WTC11 (cell line): ENCODE measurements around the gene IFNL4. TPM values are rescaled to one million over a fixed set of nuclear protein-coding genes. Genes with fewer than 3 reads are reported as not detected.
A peak's percentile ranks its signal among the peaks of the same experiment; 100 is the strongest.

Source experiments
- CREM ChIP-seq: sonication (generic); formaldehyde crosslinking; IDR thresholded peaks from 2 replicates; pipeline ENCODE4 v1.8.1; 2022; ENCODE audit warnings: mild to moderate bottlenecking, missing genetic modification reagents, moderate library complexity
- E2F4 ChIP-seq: sonication (generic); formaldehyde crosslinking; IDR thresholded peaks from 2 replicates; pipeline ENCODE4 v1.8.1; 2022; ENCODE audit warnings: low read depth, mild to moderate bottlenecking, moderate library complexity, missing genetic modification reagents, borderline replicate concordance
- ERG ChIP-seq: fragments of 250-450 bp; sonication (Bioruptor Pico); IDR thresholded peaks from 2 replicates; pipeline ENCODE4 v1.8.0; 2021; ENCODE audit warnings: mild to moderate bottlenecking
- ETV6 ChIP-seq: sonication (generic); formaldehyde crosslinking; IDR thresholded peaks from 2 replicates; pipeline ENCODE4 v1.8.1; 2022; ENCODE audit warnings: mild to moderate bottlenecking, missing genetic modification reagents
- FOXJ3 ChIP-seq: sonication (generic); formaldehyde crosslinking; IDR thresholded peaks from 2 replicates; pipeline ENCODE4 v1.9.0; 2021; ENCODE audit warnings: missing genetic modification reagents, mild to moderate bottlenecking, borderline replicate concordance
- FOXK1 ChIP-seq: sonication (generic); formaldehyde crosslinking; IDR thresholded peaks from 2 replicates; pipeline ENCODE4 v1.8.0; 2022; ENCODE audit warnings: mild to moderate bottlenecking, moderate library complexity, missing genetic modification reagents
- GRHL2 ChIP-seq: fragments of 250-450 bp; sonication (Bioruptor Pico); IDR thresholded peaks from 2 replicates; pipeline ENCODE4 v1.8.0; 2022; ENCODE audit warnings: mild to moderate bottlenecking, moderate library complexity; ENCODE audit not compliant: insufficient replicate concordance, severe bottlenecking
- NFYB ChIP-seq: sonication (generic); formaldehyde crosslinking; conservative IDR thresholded peaks from 2 replicates; pipeline ENCODE4 v1.8.0; 2022; ENCODE audit warnings: low read depth, missing genetic modification reagents
- PREB ChIP-seq: sonication (generic); formaldehyde crosslinking; IDR thresholded peaks from 2 replicates; pipeline ENCODE4 v1.8.1; 2022; ENCODE audit warnings: mild to moderate bottlenecking, missing genetic modification reagents, moderate library complexity, borderline replicate concordance
- RELA ChIP-seq: sonication (generic); formaldehyde crosslinking; IDR thresholded peaks from 2 replicates; pipeline ENCODE4 v1.8.1; 2022; ENCODE audit warnings: missing genetic modification reagents, mild to moderate bottlenecking, borderline replicate concordance
- TEAD4 ChIP-seq: sonication (generic); formaldehyde crosslinking; IDR thresholded peaks from 2 replicates; pipeline ENCODE4 v1.8.0; 2022; ENCODE audit warnings: mild to moderate bottlenecking, missing genetic modification reagents
- ZBTB21 ChIP-seq: sonication (generic); formaldehyde crosslinking; IDR thresholded peaks from 2 replicates; pipeline ENCODE4 v1.8.1; 2023; ENCODE audit warnings: mild to moderate bottlenecking, missing genetic modification reagents, borderline replicate concordance
- ZNF317 ChIP-seq: sonication (generic); formaldehyde crosslinking; IDR thresholded peaks from 2 replicates; pipeline ENCODE4 v1.8.1; 2023; ENCODE audit warnings: low read depth, mild to moderate bottlenecking, moderate library complexity, missing genetic modification reagents, borderline replicate concordance
- ZNF512 ChIP-seq: sonication (generic); formaldehyde crosslinking; IDR thresholded peaks from 2 replicates; pipeline ENCODE4 v1.8.1; 2022; ENCODE audit warnings: missing genetic modification reagents, borderline replicate concordance
- ZNF532 ChIP-seq: fragments of 250-450 bp; sonication (Bioruptor Pico); IDR thresholded peaks from 2 replicates; pipeline ENCODE4 v1.9.0; 2021; ENCODE audit warnings: mild to moderate bottlenecking, borderline replicate concordance
- total RNA-seq: library from RNA; stranded (reverse); gene quantifications from 3 replicates; pipeline ENCODE4 v1.2.3, GENCODE V29; 2021
- TF ChIP-seq, protein P1 (sequence below): sonication (generic); formaldehyde crosslinking; IDR thresholded peaks from 2 replicates; pipeline ENCODE4 v1.8.1; 2023; ENCODE audit warnings: mild to moderate bottlenecking, missing genetic modification reagents, borderline replicate concordance
- TF ChIP-seq, protein P2 (sequence below): fragments of 250-450 bp; sonication (Bioruptor Pico); IDR thresholded peaks from 2 replicates; pipeline ENCODE4 v1.9.0; 2021; ENCODE audit warnings: moderate library complexity, mild to moderate bottlenecking, inconsistent platforms, borderline replicate concordance
- TF ChIP-seq, protein P3 (sequence below): sonication (generic); formaldehyde crosslinking; IDR thresholded peaks from 2 replicates; pipeline ENCODE4 v1.8.1; 2022; ENCODE audit warnings: mild to moderate bottlenecking, moderate library complexity, missing genetic modification reagents
- TF ChIP-seq, protein P4 (sequence below): sonication (generic); formaldehyde crosslinking; IDR thresholded peaks from 2 replicates; pipeline ENCODE4 v1.8.1; 2023; ENCODE audit warnings: mild to moderate bottlenecking, missing genetic modification reagents, moderate library complexity

Gene IFNL4
- total RNA-seq, 1 experiment from 2014 or later = not detected

DNA sequence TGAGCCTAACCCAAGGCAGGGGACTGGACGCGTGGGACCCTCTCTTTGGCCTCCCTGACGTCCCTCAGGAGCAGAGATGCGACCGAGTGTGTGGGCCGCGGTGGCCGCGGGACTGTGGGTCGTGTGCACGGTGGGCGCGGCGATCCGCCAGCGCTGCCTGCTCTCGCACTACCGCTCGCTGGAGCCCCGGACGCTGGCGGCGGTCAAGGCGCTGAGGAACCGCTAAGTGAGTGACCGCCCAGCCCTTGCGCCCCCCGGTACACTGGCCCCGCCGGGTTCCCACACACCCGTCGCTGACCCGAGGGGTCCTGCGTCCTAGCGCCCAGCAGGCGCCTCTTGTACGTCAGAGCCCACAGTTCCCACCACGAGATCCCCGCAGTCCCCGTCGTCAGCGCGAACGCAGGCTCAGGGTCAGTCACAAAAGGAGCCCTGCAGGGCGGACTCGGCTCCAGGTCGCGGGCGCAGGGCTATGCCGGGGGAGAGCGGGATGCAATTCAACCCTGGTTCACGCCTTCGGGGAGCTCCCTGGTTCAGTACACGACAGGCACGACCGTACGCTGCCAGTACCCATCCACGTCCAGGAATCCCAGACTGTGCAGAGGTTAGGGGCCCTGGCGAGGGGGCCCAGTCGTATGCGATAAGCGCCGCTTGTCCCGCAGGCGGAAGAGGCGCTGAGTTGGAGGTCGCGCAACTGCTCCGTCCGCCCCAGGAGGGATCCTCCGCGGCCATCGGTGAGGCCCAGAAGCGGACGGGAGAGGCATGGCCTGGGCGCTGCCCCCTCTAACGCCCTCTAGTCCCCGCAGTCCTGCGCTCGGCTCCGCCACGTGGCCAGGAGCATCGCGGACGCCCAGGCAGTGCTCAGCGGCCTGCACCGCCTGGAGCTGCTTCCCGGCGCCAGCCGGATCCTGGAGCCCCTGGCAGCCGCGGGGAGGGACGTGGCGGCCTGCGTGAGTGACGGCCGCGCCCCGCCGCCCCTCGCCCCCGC is 15.9 kb upstream of the IFNL4 start (continued):
- TF ChIP-seq CREM (CRISPR knock-in tag) = no peak
- TF ChIP-seq ZNF317 = no peak
- no peak for TF ChIP-seq PREB
- TF ChIP-seq, protein P1, sequence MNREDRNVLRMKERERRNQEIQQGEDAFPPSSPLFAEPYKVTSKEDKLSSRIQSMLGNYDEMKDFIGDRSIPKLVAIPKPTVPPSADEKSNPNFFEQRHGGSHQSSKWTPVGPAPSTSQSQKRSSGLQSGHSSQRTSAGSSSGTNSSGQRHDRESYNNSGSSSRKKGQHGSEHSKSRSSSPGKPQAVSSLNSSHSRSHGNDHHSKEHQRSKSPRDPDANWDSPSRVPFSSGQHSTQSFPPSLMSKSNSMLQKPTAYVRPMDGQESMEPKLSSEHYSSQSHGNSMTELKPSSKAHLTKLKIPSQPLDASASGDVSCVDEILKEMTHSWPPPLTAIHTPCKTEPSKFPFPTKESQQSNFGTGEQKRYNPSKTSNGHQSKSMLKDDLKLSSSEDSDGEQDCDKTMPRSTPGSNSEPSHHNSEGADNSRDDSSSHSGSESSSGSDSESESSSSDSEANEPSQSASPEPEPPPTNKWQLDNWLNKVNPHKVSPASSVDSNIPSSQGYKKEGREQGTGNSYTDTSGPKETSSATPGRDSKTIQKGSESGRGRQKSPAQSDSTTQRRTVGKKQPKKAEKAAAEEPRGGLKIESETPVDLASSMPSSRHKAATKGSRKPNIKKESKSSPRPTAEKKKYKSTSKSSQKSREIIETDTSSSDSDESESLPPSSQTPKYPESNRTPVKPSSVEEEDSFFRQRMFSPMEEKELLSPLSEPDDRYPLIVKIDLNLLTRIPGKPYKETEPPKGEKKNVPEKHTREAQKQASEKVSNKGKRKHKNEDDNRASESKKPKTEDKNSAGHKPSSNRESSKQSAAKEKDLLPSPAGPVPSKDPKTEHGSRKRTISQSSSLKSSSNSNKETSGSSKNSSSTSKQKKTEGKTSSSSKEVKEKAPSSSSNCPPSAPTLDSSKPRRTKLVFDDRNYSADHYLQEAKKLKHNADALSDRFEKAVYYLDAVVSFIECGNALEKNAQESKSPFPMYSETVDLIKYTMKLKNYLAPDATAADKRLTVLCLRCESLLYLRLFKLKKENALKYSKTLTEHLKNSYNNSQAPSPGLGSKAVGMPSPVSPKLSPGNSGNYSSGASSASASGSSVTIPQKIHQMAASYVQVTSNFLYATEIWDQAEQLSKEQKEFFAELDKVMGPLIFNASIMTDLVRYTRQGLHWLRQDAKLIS (CRISPR knock-in tag) = no peak
- TF ChIP-seq, protein P2, sequence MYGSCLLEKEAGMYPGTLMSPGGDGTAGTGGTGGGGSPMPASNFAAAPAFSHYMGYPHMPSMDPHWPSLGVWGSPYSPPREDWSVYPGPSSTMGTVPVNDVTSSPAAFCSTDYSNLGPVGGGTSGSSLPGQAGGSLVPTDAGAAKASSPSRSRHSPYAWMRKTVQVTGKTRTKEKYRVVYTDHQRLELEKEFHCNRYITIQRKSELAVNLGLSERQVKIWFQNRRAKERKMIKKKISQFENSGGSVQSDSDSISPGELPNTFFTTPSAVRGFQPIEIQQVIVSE (CRISPR knock-in tag) = no peak
- 0 out of 2 replicates have a peak, but pooled peaks have one; percentile 20 for TF ChIP-seq TEAD4 (CRISPR knock-in tag)
- no peak for TF ChIP-seq GRHL2 (CRISPR knock-in tag)
- no peak for TF ChIP-seq ERG (CRISPR knock-in tag)
- TF ChIP-seq RELA = no peak; the same call in 1 of the 2 replicates
- no peak for TF ChIP-seq E2F4 (CRISPR knock-in tag)
- no peak for TF ChIP-seq FOXJ3 (CRISPR knock-in tag)
- TF ChIP-seq ZBTB21 (CRISPR knock-in tag) = no peak
- peak; percentile 43; the same call in 1 of the 2 replicates for TF ChIP-seq FOXK1 (CRISPR knock-in tag)
- TF ChIP-seq ZNF512 (CRISPR knock-in tag) = no peak
- TF ChIP-seq NFYB (CRISPR knock-in tag) = 0 out of 2 replicates have a peak, but pooled peaks have one; percentile 32
- TF ChIP-seq, protein P3, sequence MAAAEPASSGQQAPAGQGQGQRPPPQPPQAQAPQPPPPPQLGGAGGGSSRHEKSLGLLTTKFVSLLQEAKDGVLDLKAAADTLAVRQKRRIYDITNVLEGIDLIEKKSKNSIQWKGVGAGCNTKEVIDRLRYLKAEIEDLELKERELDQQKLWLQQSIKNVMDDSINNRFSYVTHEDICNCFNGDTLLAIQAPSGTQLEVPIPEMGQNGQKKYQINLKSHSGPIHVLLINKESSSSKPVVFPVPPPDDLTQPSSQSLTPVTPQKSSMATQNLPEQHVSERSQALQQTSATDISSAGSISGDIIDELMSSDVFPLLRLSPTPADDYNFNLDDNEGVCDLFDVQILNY = no peak
- no peak for TF ChIP-seq ETV6 (CRISPR knock-in tag)
- TF ChIP-seq, protein P4, sequence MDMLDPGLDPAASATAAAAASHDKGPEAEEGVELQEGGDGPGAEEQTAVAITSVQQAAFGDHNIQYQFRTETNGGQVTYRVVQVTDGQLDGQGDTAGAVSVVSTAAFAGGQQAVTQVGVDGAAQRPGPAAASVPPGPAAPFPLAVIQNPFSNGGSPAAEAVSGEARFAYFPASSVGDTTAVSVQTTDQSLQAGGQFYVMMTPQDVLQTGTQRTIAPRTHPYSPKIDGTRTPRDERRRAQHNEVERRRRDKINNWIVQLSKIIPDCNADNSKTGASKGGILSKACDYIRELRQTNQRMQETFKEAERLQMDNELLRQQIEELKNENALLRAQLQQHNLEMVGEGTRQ = peak; percentile 77
- no peak for TF ChIP-seq ZNF532 (CRISPR knock-in tag)
